Transverse colon (tissue), 3 donors: Measurements from ENCODE around the gene KCTD16.

Experiments
- EP300 ChIP-seq: sonication (generic); formaldehyde crosslinking; IDR thresholded peaks from one replicate; pipeline ENCODE4 v1.6.1; 2017; ENCODE audit warnings: antibody characterized with exemption, low read depth
- POLR2A ChIP-seq: fragments of 450-650 bp; IDR thresholded peaks from one replicate; pipeline ENCODE4 v1.6.1; 2016; ENCODE audit warnings: antibody characterized with exemption, mild to moderate bottlenecking, moderate library complexity
- TF ChIP-seq, protein P1 (sequence below), 5 experiments: fragments of 200-600 bp in 3 of 5; fragments of 450-650 bp in 2 of 5; sonication (generic) in 3 of 5; IDR thresholded peaks; 1 replicate in 2 of 5; 2 replicates in 3 of 5; pipeline ENCODE4 v1.5.1; 2016 to 2017; ENCODE audit warnings: antibody characterized with exemption in 5 of 5, inconsistent platforms in 3 of 5, mild to moderate bottlenecking in 2 of 5, moderate library complexity in 1 of 5

DNA sequence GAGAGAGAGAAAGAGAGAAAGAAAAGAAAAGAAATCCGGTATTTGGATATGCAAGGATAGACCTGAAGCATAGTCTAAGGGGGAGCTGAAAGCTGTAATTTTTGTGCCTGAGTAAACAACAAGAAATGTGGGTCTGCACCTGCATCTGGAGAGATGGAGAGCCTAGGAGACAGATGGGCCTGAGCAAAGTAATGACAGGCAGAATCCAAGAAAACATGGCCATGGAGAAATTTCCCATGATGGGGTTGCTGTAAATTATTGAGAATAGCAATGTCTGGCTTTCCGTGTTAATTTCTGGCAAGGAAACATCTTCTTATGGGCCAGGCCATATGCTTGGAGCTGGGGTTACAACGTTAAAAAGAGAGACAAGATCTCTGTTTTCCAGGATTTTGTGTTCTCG lies 40.4 kb upstream of the KCTD16 start:
- TF ChIP-seq, protein P1, sequence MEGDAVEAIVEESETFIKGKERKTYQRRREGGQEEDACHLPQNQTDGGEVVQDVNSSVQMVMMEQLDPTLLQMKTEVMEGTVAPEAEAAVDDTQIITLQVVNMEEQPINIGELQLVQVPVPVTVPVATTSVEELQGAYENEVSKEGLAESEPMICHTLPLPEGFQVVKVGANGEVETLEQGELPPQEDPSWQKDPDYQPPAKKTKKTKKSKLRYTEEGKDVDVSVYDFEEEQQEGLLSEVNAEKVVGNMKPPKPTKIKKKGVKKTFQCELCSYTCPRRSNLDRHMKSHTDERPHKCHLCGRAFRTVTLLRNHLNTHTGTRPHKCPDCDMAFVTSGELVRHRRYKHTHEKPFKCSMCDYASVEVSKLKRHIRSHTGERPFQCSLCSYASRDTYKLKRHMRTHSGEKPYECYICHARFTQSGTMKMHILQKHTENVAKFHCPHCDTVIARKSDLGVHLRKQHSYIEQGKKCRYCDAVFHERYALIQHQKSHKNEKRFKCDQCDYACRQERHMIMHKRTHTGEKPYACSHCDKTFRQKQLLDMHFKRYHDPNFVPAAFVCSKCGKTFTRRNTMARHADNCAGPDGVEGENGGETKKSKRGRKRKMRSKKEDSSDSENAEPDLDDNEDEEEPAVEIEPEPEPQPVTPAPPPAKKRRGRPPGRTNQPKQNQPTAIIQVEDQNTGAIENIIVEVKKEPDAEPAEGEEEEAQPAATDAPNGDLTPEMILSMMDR (IDR thresholded peaks at IDR 0.05): no peak
- TF ChIP-seq POLR2A (no peak), EP300 (no peak)
